ENCODE data around the gene DSCAM.
"Not testable (repeated sequence)": the region's sequence is repeated elsewhere in the genome, so short reads cannot be mapped to it uniquely, and the experiment has no call there.

Gene DSCAM

GRCh38 chr21:40282912-40283886 lies 563.8 kb downstream of the DSCAM start:
- no peak for DNase-seq

GRCh38 chr21:40278345-40278744 lies 568.6 kb downstream of the DSCAM start:
- no peak for DNase-seq

- DNase-seq = no peak
These were observed 571.0 kb downstream of the DSCAM start for GRCh38 chr21:40276001-40276400.

GRCh38 chr21:40272037-40272436 lies 574.9 kb downstream of the DSCAM start:
- DNase-seq = no peak

- no peak for DNase-seq
These were observed 575.8 kb downstream of the DSCAM start for GRCh38 chr21:40271164-40271563.

GRCh38 chr21:40270047-40270446 lies 576.9 kb downstream of the DSCAM start:
- no peak for DNase-seq

GRCh38 chr21:40269239-40269638 lies 577.7 kb downstream of the DSCAM start:
- no peak for DNase-seq

GRCh38 chr21:40258456-40258855 lies 588.5 kb downstream of the DSCAM start:
- not testable (repeated sequence) for DNase-seq

- DNase-seq = no peak
These were observed 589.6 kb downstream of the DSCAM start for GRCh38 chr21:40257342-40257741.

- no peak for DNase-seq
These were observed 591.2 kb downstream of the DSCAM start for GRCh38 chr21:40255518-40256444.

- DNase-seq = no peak
These were observed 592.2 kb downstream of the DSCAM start for GRCh38 chr21:40254540-40255465.

GRCh38 chr21:40253112-40253511 lies 593.8 kb downstream of the DSCAM start:
- DNase-seq = no peak

GRCh38 chr21:40250514-40251294 lies 596.3 kb downstream of the DSCAM start:
- DNase-seq = no peak

- DNase-seq = no peak
These were observed 602.0 kb downstream of the DSCAM start for GRCh38 chr21:40244981-40245380.

GRCh38 chr21:40243685-40244084 lies 603.3 kb downstream of the DSCAM start:
- no peak for DNase-seq

GRCh38 chr21:40242586-40243265 lies 604.2 kb downstream of the DSCAM start:
- no peak for DNase-seq

- no peak for DNase-seq
These were observed 611.4 kb downstream of the DSCAM start for GRCh38 chr21:40235528-40235927.

GRCh38 chr21:40231979-40232378 lies 615.0 kb downstream of the DSCAM start:
- no peak for DNase-seq

- DNase-seq = no peak
These were observed 619.9 kb downstream of the DSCAM start for GRCh38 chr21:40227096-40227495.

GRCh38 chr21:40215941-40216340 lies 631.0 kb downstream of the DSCAM start:
- DNase-seq = no peak

- DNase-seq = no peak
These were observed 636.7 kb downstream of the DSCAM start for GRCh38 chr21:40210251-40210650.

Measured in NK-92 treated with Interleukin-12 subunit alpha and Interleukin-12 subunit beta, amount 100 ng/mL, for 24 hours (cell line).